CD4-positive, alpha-beta T cell treated with Interleukin-10 for 1 hour (primary cell): ENCODE measurements around the gene TRMT1.

Experiments
- DNase-seq: peaks from one replicate; pipeline ENCODE4 v3.0.0-alpha.2; 2020

TRMT1 gene

GRCh38 chr19:13069415-13070359 is 46.9 kb downstream of the TRMT1 start:
- DNase-seq = no peak

GRCh38 chr19:13068085-13068846 is 48.3 kb downstream of the TRMT1 start:
- no peak for DNase-seq

- DNase-seq = no peak
Observed at GRCh38 chr19:13066933-13067807, 49.4 kb downstream of the TRMT1 start.

- no peak for DNase-seq
Observed at GRCh38 chr19:13066226-13066625, 50.3 kb downstream of the TRMT1 start.

- no peak for DNase-seq
Observed at GRCh38 chr19:13064092-13064489, 52.4 kb downstream of the TRMT1 start.

- DNase-seq = no peak
Observed at GRCh38 chr19:13063461-13064091, 53.0 kb downstream of the TRMT1 start.

- DNase-seq = no peak
Observed at GRCh38 chr19:13062317-13062716, 54.2 kb downstream of the TRMT1 start.

GRCh38 chr19:13060964-13061927 is 55.3 kb downstream of the TRMT1 start:
- DNase-seq = peak; percentile 76

GRCh38 chr19:13060233-13060963 is 56.1 kb downstream of the TRMT1 start:
- DNase-seq = no peak

- DNase-seq = no peak
Observed at GRCh38 chr19:13058951-13059660, 57.4 kb downstream of the TRMT1 start.

GRCh38 chr19:13057744-13058143 is 58.8 kb downstream of the TRMT1 start:
- DNase-seq = no peak

GRCh38 chr19:13057147-13057572 is 59.4 kb downstream of the TRMT1 start:
- DNase-seq = no peak

- no peak for DNase-seq
Observed at GRCh38 chr19:13056052-13056660, 60.4 kb downstream of the TRMT1 start.

GRCh38 chr19:13055213-13056051 is 61.1 kb downstream of the TRMT1 start:
- DNase-seq = no peak
